Activated CD4-positive, alpha-beta T cell treated with anti-CD3 and anti-CD28 coated beads for 4 hours (primary cell): Measurements from ENCODE around the gene HCN4.

Experiments
- DNase-seq, 2 donors: peaks; one replicate each; pipeline ENCODE4 v3.0.0-alpha.2; 2020

Gene HCN4

GRCh38 chr15:73287019-73287418 is 81.7 kb downstream of the HCN4 start:
- DNase-seq, result no peak

DNA sequence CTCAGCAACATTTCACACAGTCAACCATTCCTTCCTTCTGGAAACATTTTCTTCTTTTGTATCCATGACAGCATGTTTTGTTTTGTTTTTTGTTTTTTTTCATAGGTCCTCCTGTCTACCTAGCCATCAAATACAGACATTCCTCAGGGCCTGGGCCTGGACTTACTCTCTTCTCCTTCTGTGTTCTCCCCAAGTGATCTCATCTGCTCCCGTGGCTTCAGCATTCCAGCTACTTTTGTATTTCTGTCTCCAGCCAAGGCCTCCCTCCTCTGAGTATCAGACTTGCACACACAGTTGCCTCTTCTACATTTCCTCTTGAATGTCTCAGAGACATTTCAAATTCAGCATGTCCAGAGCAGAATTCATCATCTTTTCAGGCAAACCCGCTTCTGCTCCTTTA is 82.4 kb downstream of the HCN4 start:
- DNase-seq, result no peak

- no peak for DNase-seq
Measured at GRCh38 chr15:73284090-73284716, 84.6 kb downstream of the HCN4 start.

DNA sequence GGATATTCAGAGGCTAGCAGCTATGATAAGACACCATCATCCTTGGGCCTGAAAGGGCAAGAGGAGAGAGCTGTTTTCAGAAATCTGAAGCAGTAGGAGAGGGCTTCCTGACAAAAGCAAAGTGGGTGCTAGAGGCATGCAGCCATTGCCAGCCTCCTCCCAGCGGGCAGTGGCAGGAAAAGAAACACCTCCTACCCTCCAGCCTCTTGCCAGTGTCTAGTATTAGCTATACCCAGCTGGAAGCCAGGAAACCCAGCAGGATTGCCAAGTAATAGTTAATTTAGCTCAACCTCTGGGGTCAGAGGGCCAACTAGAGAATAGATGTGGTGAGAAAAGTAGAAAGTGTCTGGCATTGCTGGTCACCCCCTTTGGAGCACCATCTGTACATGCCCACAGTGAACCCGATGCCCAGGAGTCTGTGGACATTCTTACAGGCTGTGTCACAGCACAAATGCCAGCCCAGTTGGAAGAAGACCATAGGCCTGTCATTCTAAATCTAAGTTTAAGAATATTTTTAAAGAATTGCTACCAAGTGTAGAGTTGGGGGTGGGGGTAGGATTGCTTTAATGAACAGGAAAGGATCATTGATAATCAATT is 85.3 kb downstream of the HCN4 start:
- DNase-seq, result no peak

DNA sequence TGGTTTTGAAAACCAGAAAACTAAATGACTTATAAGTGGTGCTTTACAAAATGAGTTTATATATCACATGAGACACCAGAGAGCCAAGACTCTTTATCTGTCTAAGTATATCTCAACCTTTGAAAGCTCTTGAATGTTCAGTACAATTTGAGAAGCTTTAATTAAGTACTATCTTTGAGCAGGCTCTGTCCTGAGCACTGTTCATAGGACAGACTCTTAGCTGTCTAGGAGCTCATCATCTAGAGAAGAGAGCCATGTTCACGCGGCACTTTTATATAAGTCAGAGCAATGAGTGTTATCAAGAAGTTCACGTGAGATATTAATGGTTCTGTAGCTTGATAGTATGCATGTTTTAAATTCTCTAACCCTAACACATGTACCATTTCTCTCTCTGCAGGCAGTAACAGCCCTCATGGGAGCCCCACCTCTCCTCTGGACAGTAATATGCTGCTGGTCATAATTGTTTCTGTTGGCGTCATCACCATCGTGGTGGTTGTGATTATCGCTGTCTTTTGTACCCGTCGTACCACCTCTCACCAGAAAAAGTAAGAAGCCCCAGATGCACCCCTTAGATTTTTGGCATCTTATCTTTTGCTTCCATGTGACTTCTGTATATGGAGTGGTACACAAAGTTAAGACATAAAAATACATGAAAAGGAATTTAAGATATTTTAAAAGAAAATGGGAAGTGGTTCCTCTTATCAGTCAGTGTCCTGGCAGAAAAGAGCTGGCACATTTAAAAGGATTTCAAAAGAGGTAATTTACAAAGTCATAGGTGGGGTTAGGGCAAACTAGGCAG is 86.0 kb downstream of the HCN4 start:
- no peak for DNase-seq

GRCh38 chr15:73275862-73276261 is 92.9 kb downstream of the HCN4 start:
- DNase-seq, result no peak

- DNase-seq, result peak; percentile 20 to 44
Measured at GRCh38 chr15:73273181-73274002, 95.4 kb downstream of the HCN4 start.

GRCh38 chr15:73270366-73271097 is 98.2 kb downstream of the HCN4 start:
- DNase-seq, result no peak
